IMR-90 (cell line): ENCODE measurements around the gene ANK2. TPM values are rescaled to one million over a fixed set of nuclear protein-coding genes. Genes with fewer than 3 reads are reported as not detected.

Experiments used
- ATAC-seq: fragments of 200-7000 bp; cut with Tn5 transposase; 2 replicates; pipeline ENCODE4 v1.9.1; 2020; ENCODE audit warnings: low read depth, mild to moderate bottlenecking, moderate library complexity
- BruUV-seq: library from RNA; stranded (reverse); fragments of 400-500 nt; replicated peaks from 2 replicates; lab custom pipeline; 2021; lab: Mats Ljungman, UMichigan
- CTCF ChIA-PET: fragments of 300-600 bp; formaldehyde crosslinking; extraction: SDS; loops from one replicate; lab custom pipeline; 2021; ENCODE audit warnings: antibody characterized with exemption; lab: Yijun Ruan, JAX
- POLR2A ChIA-PET: fragments of 300-600 bp; sonication (Branson Sonifier 250); formaldehyde crosslinking; loops from one replicate; lab custom pipeline; 2022; ENCODE audit warnings: antibody characterized with exemption; ENCODE audit not compliant: unreplicated experiment; lab: Charles Lee
- DNase-seq: peaks from one replicate; pipeline ENCODE4 v3.0.0; 2013
- H2AFZ ChIP-seq: replicated peaks from 2 replicates; pipeline ENCODE3; 2013; ENCODE audit warnings: low read length, mild to moderate bottlenecking; ENCODE audit not compliant: poor library complexity
- H2AK5ac ChIP-seq: 2 replicates; pipeline ENCODE4 v1.6.1; 2013; ENCODE audit warnings: low read depth, low read length, inconsistent platforms
- H2AK9ac ChIP-seq: replicated peaks from 2 replicates; pipeline ENCODE3; 2013; ENCODE audit warnings: mild to moderate bottlenecking, low read depth, low read length, moderate library complexity; ENCODE audit not compliant: poor library complexity
- H2BK120ac ChIP-seq: 2 replicates; pipeline ENCODE4 v1.6.1; 2013; ENCODE audit warnings: low read depth, low read length, inconsistent platforms
- H2BK15ac ChIP-seq: 3 replicates; pipeline ENCODE4 v1.6.1; 2013; ENCODE audit warnings: low read depth, low read length, inconsistent platforms
- H2BK20ac ChIP-seq: 2 replicates; pipeline ENCODE4 v1.6.1; 2013; ENCODE audit warnings: low read depth, mild to moderate bottlenecking, inconsistent platforms, low read length, moderate library complexity
- H2BK5ac ChIP-seq: 2 replicates; pipeline ENCODE4 v1.6.1; 2013; ENCODE audit warnings: mild to moderate bottlenecking, low read depth, low read length, inconsistent platforms; ENCODE audit not compliant: poor library complexity, severe bottlenecking
- H3K14ac ChIP-seq: replicated peaks from 2 replicates; pipeline ENCODE4 v1.6.1; 2013; ENCODE audit warnings: low read depth, low read length, inconsistent platforms
- H3K18ac ChIP-seq: 2 replicates; pipeline ENCODE4 v1.6.1; 2013; ENCODE audit warnings: low read depth, low read length, control low read depth
- H3K23ac ChIP-seq: 2 replicates; pipeline ENCODE4 v1.6.1; 2013; ENCODE audit warnings: low read depth, low read length, inconsistent platforms
- H3K27ac ChIP-seq: 2 replicates; pipeline ENCODE4 v1.5.1; 2013; ENCODE audit warnings: mild to moderate bottlenecking, control low read depth, low read length; ENCODE audit not compliant: insufficient read depth
- H3K27me3 ChIP-seq: 2 replicates; pipeline ENCODE4 v1.6.1; 2013; ENCODE audit warnings: low read length; ENCODE audit not compliant: control insufficient read depth, insufficient read depth
- H3K36me3 ChIP-seq: 2 replicates; pipeline ENCODE4 v1.6.1; 2013; ENCODE audit warnings: low read length, mixed read lengths; ENCODE audit not compliant: control insufficient read depth, insufficient read depth
- H3K4ac ChIP-seq: 2 replicates; pipeline ENCODE4 v1.6.1; 2013; ENCODE audit warnings: low read depth, low read length, inconsistent platforms
- H3K4me1 ChIP-seq: 2 replicates; pipeline ENCODE4 v1.6.1; 2013; ENCODE audit warnings: low read length, mixed read lengths; ENCODE audit not compliant: control insufficient read depth, insufficient read depth
- H3K4me2 ChIP-seq: 2 replicates; pipeline ENCODE4 v1.6.1; 2013; ENCODE audit warnings: low read depth, mild to moderate bottlenecking, control low read depth, low read length, moderate library complexity
- H3K4me3 ChIP-seq: 2 replicates; pipeline ENCODE4 v1.5.1; 2013; ENCODE audit warnings: low read depth, mild to moderate bottlenecking, control low read depth, low read length, moderate library complexity; ENCODE audit not compliant: insufficient read depth
- H3K56ac ChIP-seq: 2 replicates; pipeline ENCODE4 v1.6.1; 2013; ENCODE audit warnings: low read length, inconsistent platforms; ENCODE audit not compliant: insufficient read depth; ENCODE audit errors: extremely low read depth
- H3K79me1 ChIP-seq, 2 experiments: 2 replicates each; pipeline ENCODE4 v1.6.1; 2013; ENCODE audit warnings: low read length in 2 of 2, inconsistent platforms in 1 of 2, low read depth in 1 of 2
- H3K9ac ChIP-seq: 2 replicates; pipeline ENCODE4 v1.6.1; 2013; ENCODE audit warnings: low read depth, low read length, control low read depth
- H3K9me1 ChIP-seq: 2 replicates; pipeline ENCODE4 v1.6.1; 2013; ENCODE audit warnings: low read length, inconsistent platforms; ENCODE audit not compliant: insufficient read depth
- H3K9me3 ChIP-seq: 2 replicates; pipeline ENCODE4 v1.6.1; 2013; ENCODE audit warnings: low read length; ENCODE audit not compliant: control insufficient read depth, insufficient read depth
- H4K20me1 ChIP-seq: 2 replicates; pipeline ENCODE4 v1.6.1; 2013; ENCODE audit warnings: low read length, inconsistent platforms; ENCODE audit not compliant: insufficient read depth
- H4K5ac ChIP-seq: 2 replicates; pipeline ENCODE4 v1.6.1; 2013; ENCODE audit warnings: mild to moderate bottlenecking, low read depth, low read length, control low read depth
- H4K8ac ChIP-seq, 2 experiments: 2 replicates each; pipeline ENCODE4 v1.6.1; 2013; ENCODE audit warnings: low read depth in 2 of 2, low read length in 2 of 2, control low read depth in 1 of 2, inconsistent platforms in 1 of 2
- H4K91ac ChIP-seq: 2 replicates; pipeline ENCODE4 v1.6.1; 2013; ENCODE audit warnings: low read depth, low read length, inconsistent platforms; ENCODE audit not compliant: insufficient read depth
- CHD1 ChIP-seq: IDR thresholded peaks from 2 replicates; pipeline ENCODE4 v1.6.1; 2012; ENCODE audit warnings: low read depth, low read length, improper control_type of control experiment
- FOS ChIP-seq: fragments of 150-350 bp; IDR thresholded peaks from 2 replicates; pipeline ENCODE4 v1.6.1; 2016; ENCODE audit warnings: low read depth, low read length
- MAZ ChIP-seq: IDR thresholded peaks from 2 replicates; pipeline ENCODE4 v1.6.1; 2012; ENCODE audit warnings: low read depth, mild to moderate bottlenecking, low read length, improper control_type of control experiment, moderate library complexity, borderline replicate concordance
- MXI1 ChIP-seq: IDR thresholded peaks from 2 replicates; pipeline ENCODE4 v1.6.1; 2012; ENCODE audit warnings: low read depth, mild to moderate bottlenecking, low read length, moderate library complexity, borderline replicate concordance
- NFE2L2 ChIP-seq: fragments of 150-350 bp; IDR thresholded peaks from 2 replicates; pipeline ENCODE4 v1.6.1; 2016; ENCODE audit warnings: low read depth, mild to moderate bottlenecking, low read length
- RAD21 ChIP-seq: IDR thresholded peaks from 2 replicates; pipeline ENCODE4 v1.6.1; 2012; ENCODE audit warnings: low read length, improper control_type of control experiment
- WGBS, 2 experiments: methylation state at CpG; one replicate each; pipeline versions ENCODE4 v1.1.5 to v1.1.7; 2013; ENCODE audit warnings: missing lambda C conversion rate in 2 of 2; ENCODE audit not compliant: insufficient read length in 1 of 2; ENCODE audit errors: extremely low coverage in 2 of 2; 5-methylcytosine and 5-hydroxymethylcytosine counted together
- dilution Hi-C: fragments of 300-500 bp; cut with HindIII; formaldehyde crosslinking; loops from one replicate; pipeline ENCODE4 v1.14.3; 2018; ENCODE audit warnings: low sequenced_read_pairs; ENCODE audit not compliant: unreplicated experiment
- in situ Hi-C: fragments of 300-500 bp; cut with MboI; formaldehyde crosslinking; loops from 3 replicates; pipeline ENCODE4 v1.14.3; 2019; ENCODE audit warnings: low sequenced_read_pairs, inconsistent platforms, mixed read lengths
- intact Hi-C: fragments of 100-400 bp; cut with micrococcal nuclease; formaldehyde crosslinking; loops from 2 replicates; pipeline ENCODE4 v1.10.0; 2022
- polyA plus RNA-seq, 3 experiments: library from polyadenylated mRNA; depleted of rRNA; stranded (reverse); fragments of >200 nt; gene quantifications; 2 replicates each; pipeline ENCODE4 v1.2.3, GENCODE V29; 2012; ENCODE audit warnings: low replicate concordance in 1 of 3
- total RNA-seq: library from RNA; depleted of rRNA; stranded (reverse); fragments of >200 nt; gene quantifications from 2 replicates; pipeline ENCODE4 v1.2.3, GENCODE V29; 2012
- TF ChIP-seq, protein P1 (sequence below): conservative IDR thresholded peaks from 2 replicates; pipeline ENCODE4 v1.5.1; 2012; ENCODE audit warnings: mild to moderate bottlenecking, low read depth, low read length, improper control_type of control experiment

ANK2 gene
- total and polyA plus RNA-seq, 2 of the 4 experiments (the other 2 are of a cell fraction) = 0.82 to 6.6 TPM

DNA sequence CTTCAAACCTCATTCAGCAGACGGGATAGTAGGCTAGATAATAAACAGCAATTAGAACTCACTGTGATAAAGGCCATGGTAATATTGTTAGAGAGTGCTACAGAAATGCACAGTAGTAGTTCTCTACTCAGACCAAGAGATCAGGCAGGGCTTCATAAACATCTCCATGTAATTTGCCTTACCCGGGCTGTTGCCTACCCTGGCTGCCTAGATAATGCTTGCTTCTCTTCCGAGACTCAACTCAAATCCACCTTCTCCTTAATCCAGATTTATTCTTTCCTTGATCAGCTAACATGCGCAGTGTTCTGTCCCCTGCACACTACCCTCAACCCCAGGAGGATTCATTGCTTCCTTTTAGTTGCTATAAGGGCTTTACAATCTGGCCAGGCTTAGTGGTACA lies 21.8 kb downstream of the ANK2 start:
- H3K9me1 ChIP-seq = no peaks in the 10 kb centered on the region
- no peaks in the 10 kb centered on the region for H3K9me3 ChIP-seq
- ATAC-seq (no peak), DNase-seq (no peak)
- H3K79me1 ChIP-seq = no peaks in the 10 kb centered on the region
- H3K4me2 ChIP-seq = no peak overlapping the region
- H3K27me3 ChIP-seq = no peaks in the 10 kb centered on the region
- no peak overlapping the region for H2AK9ac ChIP-seq
- dilution Hi-C loops = no loop called here
- H4K20me1 ChIP-seq = no peaks in the 10 kb centered on the region
- no peak overlapping the region for H2BK20ac ChIP-seq
- POLR2A ChIA-PET = no interaction called here
- H2BK5ac ChIP-seq = no peak overlapping the region
- H2AK5ac ChIP-seq = no peak overlapping the region
- intact Hi-C loops = no loop called here
- in situ Hi-C loops = no loop called here
- no peak overlapping the region for H4K5ac ChIP-seq
- H3K14ac ChIP-seq = no peak overlapping the region
- H2BK120ac ChIP-seq = no peak overlapping the region
- CTCF ChIA-PET = no interaction called here
- H4K91ac ChIP-seq = no peak overlapping the region
- H4K8ac ChIP-seq = no peak overlapping the region
- H3K9ac ChIP-seq = no peak overlapping the region
- H3K4me3 ChIP-seq = no peak overlapping the region
- H3K18ac ChIP-seq = no peak overlapping the region
- no peak overlapping the region for H3K56ac ChIP-seq
- BruUV-seq = no TSS peak
- H2BK15ac ChIP-seq = no peak overlapping the region
- peak overlapping the region; percentile 38 for H2AFZ ChIP-seq
- H3K36me3 ChIP-seq = no peaks in the 10 kb centered on the region
- TF ChIP-seq, protein P1, sequence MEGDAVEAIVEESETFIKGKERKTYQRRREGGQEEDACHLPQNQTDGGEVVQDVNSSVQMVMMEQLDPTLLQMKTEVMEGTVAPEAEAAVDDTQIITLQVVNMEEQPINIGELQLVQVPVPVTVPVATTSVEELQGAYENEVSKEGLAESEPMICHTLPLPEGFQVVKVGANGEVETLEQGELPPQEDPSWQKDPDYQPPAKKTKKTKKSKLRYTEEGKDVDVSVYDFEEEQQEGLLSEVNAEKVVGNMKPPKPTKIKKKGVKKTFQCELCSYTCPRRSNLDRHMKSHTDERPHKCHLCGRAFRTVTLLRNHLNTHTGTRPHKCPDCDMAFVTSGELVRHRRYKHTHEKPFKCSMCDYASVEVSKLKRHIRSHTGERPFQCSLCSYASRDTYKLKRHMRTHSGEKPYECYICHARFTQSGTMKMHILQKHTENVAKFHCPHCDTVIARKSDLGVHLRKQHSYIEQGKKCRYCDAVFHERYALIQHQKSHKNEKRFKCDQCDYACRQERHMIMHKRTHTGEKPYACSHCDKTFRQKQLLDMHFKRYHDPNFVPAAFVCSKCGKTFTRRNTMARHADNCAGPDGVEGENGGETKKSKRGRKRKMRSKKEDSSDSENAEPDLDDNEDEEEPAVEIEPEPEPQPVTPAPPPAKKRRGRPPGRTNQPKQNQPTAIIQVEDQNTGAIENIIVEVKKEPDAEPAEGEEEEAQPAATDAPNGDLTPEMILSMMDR = no peak
- TF ChIP-seq FOS = no peak
- no peak for TF ChIP-seq RAD21
- TF ChIP-seq MXI1 = no peak
- no peak for TF ChIP-seq NFE2L2
- no peak for TF ChIP-seq CHD1
- TF ChIP-seq MAZ = no peak
- no peak overlapping the region for H3K23ac ChIP-seq
- WGBS, 2 experiments = no CpG with 5 or more reads among the region's 4 CpGs
- H3K27ac ChIP-seq = no peak overlapping the region
- H3K4me1 ChIP-seq = no peaks in the 10 kb centered on the region
- H3K4ac ChIP-seq = no peak overlapping the region
